Tibial artery (tissue), 4 donors: Measurements from ENCODE around the gene WNT6.

Experiments
- DNase-seq, 2 donors: peaks; one replicate each; pipeline ENCODE4 v3.0.0-alpha.2; 2019
- H3K27ac ChIP-seq, 2 donors: fragments of 200-600 bp; sonication (generic) in 1 of 2; 1 replicate in 1 of 2; 2 replicates in 1 of 2; pipeline ENCODE4 v1.5.1; 2018 to 2019; ENCODE audit warnings: mild to moderate bottlenecking in 1 of 2
- H3K27me3 ChIP-seq, 2 donors: fragments of 200-600 bp; sonication (generic) in 1 of 2; one replicate each; pipeline versions ENCODE4 v1.5.1 to v1.6.0; 2016 to 2019
- H3K36me3 ChIP-seq, 3 donors: fragments of 200-600 bp; sonication (generic) in 2 of 3; one replicate each; pipeline ENCODE4 v1.5.1; 2016 to 2019; ENCODE audit warnings: mild to moderate bottlenecking in 2 of 3
- H3K4me1 ChIP-seq, 4 donors: fragments of 200-600 bp; sonication (generic) in 2 of 4; 1 replicate in 3 of 4; 2 replicates in 1 of 4; pipeline ENCODE4 v1.5.1; 2016 to 2019
- H3K4me3 ChIP-seq, 2 donors: fragments of 200-600 bp; sonication (generic) in 1 of 2; 1 replicate in 1 of 2; 2 replicates in 1 of 2; pipeline ENCODE4 v1.5.1; 2018 to 2019; ENCODE audit warnings: mild to moderate bottlenecking in 2 of 2
- H3K9me3 ChIP-seq, 3 donors: fragments of 200-600 bp; sonication (generic) in 1 of 3; one replicate each; pipeline ENCODE4 v1.5.1; 2016 to 2019
- intact Hi-C: fragments of 100-400 bp; cut with DNase I; formaldehyde crosslinking; loops from one replicate; pipeline ENCODE4 v1.15.0; 2023; ENCODE audit warnings: low total_unique reads
- TF ChIP-seq, protein P1 (sequence below), 2 experiments: fragments of 200-600 bp in 1 of 2; fragments of 450-650 bp in 1 of 2; IDR thresholded peaks; one replicate each; pipeline ENCODE4 v1.5.1; 2017 to 2019; ENCODE audit warnings: antibody characterized with exemption in 2 of 2, mild to moderate bottlenecking in 1 of 2, moderate library complexity in 1 of 2

WNT6 gene

DNA sequence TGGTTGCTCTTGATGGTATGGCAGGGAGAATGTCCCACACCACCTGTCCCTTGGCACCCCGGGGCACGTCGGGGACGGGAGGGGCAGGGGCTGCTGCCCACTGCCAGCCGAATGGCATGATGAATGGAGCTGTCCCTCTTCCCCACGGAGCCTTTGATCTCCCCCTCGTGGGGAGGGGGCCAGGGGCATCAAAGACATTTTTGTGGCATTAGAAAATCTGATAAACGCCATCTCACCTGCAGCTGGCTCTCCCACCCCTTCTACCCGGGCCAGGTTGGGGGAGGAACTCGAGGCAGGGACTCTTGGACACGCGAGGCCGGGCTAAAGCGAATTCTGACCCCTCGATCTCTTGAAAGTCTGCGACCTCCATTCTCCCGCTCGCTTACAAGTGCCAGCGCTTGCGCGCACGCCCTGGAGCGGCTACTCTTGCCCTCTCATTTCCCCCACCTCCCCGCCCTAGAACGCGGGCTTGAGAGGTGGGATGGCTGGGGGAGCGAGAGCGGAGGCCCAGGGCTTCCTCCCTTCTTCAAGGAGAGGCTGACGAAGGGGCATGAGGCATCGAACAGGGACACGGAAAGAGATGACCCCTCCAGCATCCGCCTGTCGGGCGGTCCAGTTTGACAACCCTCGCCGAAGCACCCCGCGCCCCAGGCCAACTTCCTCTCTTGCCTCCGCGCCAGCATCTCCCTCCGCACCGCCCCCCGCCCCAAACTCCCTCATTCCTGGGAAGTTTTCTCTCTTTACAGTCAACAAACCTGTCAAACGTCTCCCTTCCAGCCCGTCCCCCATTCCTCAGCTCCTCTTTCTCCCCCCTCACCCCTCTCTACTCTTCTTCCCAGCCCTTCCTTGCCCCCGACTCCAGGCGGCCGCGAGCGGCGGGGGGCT, 692 bp upstream of the WNT6 start:
- no peaks in the 10 kb centered on the region for H3K9me3 ChIP-seq
- peaks cover 0 to 25% (median 23%) of the 10 kb centered on the region in 4 donors for H3K4me1 ChIP-seq
- peak overlapping the region; percentile 34 to 47 for H3K4me3 ChIP-seq
- no peaks in the 10 kb centered on the region for H3K36me3 ChIP-seq
- TF ChIP-seq, protein P1, sequence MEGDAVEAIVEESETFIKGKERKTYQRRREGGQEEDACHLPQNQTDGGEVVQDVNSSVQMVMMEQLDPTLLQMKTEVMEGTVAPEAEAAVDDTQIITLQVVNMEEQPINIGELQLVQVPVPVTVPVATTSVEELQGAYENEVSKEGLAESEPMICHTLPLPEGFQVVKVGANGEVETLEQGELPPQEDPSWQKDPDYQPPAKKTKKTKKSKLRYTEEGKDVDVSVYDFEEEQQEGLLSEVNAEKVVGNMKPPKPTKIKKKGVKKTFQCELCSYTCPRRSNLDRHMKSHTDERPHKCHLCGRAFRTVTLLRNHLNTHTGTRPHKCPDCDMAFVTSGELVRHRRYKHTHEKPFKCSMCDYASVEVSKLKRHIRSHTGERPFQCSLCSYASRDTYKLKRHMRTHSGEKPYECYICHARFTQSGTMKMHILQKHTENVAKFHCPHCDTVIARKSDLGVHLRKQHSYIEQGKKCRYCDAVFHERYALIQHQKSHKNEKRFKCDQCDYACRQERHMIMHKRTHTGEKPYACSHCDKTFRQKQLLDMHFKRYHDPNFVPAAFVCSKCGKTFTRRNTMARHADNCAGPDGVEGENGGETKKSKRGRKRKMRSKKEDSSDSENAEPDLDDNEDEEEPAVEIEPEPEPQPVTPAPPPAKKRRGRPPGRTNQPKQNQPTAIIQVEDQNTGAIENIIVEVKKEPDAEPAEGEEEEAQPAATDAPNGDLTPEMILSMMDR (IDR thresholded peaks at IDR 0.05) = no peak
- peak in 1 of 2 donors; percentile 55 for DNase-seq
- H3K27ac ChIP-seq = no peak overlapping the region
- peaks cover 0 to 94% of the 10 kb centered on the region in 2 donors for H3K27me3 ChIP-seq
- intact Hi-C loops = no loop called here

DNA sequence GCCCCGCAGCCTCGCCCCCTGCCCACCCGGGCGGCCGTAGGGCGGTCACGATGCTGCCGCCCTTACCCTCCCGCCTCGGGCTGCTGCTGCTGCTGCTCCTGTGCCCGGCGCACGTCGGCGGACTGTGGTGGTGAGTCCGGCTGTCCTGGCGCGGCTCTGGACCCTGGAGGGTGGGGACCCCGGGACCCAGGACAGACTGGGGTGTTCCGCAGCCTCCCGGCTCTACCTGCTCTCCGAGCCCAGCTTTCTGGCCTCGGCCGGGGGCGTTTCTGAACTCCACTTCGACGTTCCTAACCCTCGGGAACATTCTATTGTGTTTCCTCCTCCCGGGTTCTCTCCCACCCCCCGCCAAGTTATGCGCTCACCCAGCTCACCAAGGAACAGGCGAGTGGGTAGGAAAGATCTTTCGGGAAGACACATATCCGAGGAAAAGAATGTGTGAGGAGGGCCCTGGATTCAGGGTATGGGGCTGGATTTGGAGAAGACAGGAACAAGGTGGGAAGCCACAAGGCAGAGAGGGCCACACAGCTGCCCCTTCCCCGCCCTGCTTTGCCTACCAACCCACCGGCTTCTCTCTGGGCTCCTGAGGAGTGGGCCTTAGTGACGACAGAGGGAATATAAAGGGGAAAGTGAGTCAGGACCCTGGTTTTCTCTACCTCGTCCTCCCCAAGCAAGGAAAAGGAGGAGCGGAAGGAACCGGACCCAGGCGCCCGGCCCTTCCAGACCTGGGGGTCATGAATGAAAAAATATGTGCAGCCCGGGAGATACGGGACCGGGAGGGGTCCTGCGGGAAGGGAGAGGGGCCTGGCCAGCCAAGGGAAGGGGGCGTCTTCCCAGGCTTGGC, 605 bp downstream of the WNT6 start:
- peaks cover 0 to 25% (median 23%) of the 10 kb centered on the region in 4 donors for H3K4me1 ChIP-seq
- peak overlapping the region; percentile 34 to 47 for H3K4me3 ChIP-seq

DNA sequence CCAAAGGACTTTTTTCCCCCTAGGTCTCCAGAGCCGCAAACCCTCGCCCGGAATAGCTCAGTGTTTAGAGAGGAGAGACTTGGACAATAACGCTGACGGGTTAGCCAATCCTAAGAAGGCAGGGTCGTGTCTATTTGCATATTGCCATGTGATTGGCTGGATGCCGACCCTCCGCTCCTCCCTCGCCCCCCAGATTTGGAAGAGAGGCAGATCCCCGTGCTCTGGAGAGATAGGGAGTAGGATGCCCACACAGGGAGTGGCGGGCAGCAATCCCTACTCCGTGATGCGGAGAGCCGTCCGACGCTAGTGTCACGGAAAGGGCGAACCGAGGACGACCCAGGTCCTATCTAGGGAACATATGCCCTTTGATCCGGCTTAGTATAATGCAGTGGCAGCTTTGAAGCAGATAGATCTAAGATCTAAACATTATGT, 1.4 kb downstream of the WNT6 start:
- TF ChIP-seq, protein P1 (IDR thresholded peaks at IDR 0.05) = no peak
- Histone ChIP-seq H3K9me3 (no peaks in the 10 kb centered on the region), H3K4me1 (peaks cover 0 to 25% (median 23%) of the 10 kb centered on the region in 4 donors), H3K27ac (no peak overlapping the region), H3K27me3 (peaks cover 0 to 98% of the 10 kb centered on the region in 2 donors), H3K36me3 (no peaks in the 10 kb centered on the region), H3K4me3 (peak overlapping the region in 1 of 2 donors; percentile 2)
- intact Hi-C loops = no loop called here
- peak in 1 of 2 donors; percentile 56 for DNase-seq

More for the DNA sequence above, 605 bp downstream of the WNT6 start:
- H3K27ac ChIP-seq = no peak overlapping the region
- no peaks in the 10 kb centered on the region for H3K36me3 ChIP-seq
- DNase-seq = peak in 1 of 2 donors; percentile 53
- H3K9me3 ChIP-seq = no peaks in the 10 kb centered on the region
- TF ChIP-seq, protein P1 (IDR thresholded peaks at IDR 0.05) = no peak
- intact Hi-C loops = no loop called here
- peaks cover 0 to 98% of the 10 kb centered on the region in 2 donors for H3K27me3 ChIP-seq

DNA sequence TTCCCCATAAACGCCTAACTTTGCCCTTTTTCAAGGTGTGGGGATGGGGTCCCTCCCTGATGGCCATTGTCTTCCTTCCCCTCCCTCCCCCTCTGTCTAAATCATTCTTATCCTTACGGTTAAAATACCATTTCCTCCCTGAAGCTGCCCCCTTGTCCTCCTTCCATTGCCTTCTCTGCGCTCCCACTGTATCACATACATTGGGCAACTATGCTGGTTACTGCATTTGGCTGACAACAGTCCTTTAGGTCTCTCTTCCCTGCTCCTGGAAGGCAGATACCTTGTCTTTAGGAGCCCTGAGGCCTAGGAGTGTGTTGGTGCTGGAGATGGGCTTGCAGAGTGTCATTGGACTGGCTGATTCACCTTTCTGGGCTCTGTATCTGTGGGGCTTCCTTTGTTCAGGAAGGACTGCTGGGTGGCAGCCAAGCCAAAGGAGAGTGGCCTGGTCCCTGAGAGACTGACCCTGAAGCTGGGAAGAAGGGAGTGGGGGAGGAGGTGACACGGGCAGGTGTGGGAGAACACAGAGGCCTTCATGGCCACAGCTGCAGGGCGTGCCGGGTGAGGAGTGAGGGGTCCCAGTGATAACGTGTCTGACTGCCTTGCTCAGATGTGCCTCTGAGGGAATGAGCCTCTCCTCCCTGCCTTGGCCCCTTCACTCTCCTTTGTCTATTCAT, 2.2 kb downstream of the WNT6 start:
- TF ChIP-seq, protein P1 (IDR thresholded peaks at IDR 0.05) = no peak
- no peak for DNase-seq
- peaks cover 0 to 25% (median 23%) of the 10 kb centered on the region in 4 donors for H3K4me1 ChIP-seq
- intact Hi-C loops = no loop called here
- no peak overlapping the region for H3K4me3 ChIP-seq
- no peak overlapping the region for H3K27ac ChIP-seq
- H3K36me3 ChIP-seq = no peaks in the 10 kb centered on the region
- peaks cover 0 to 97% of the 10 kb centered on the region in 2 donors for H3K27me3 ChIP-seq
- H3K9me3 ChIP-seq = no peaks in the 10 kb centered on the region

DNA sequence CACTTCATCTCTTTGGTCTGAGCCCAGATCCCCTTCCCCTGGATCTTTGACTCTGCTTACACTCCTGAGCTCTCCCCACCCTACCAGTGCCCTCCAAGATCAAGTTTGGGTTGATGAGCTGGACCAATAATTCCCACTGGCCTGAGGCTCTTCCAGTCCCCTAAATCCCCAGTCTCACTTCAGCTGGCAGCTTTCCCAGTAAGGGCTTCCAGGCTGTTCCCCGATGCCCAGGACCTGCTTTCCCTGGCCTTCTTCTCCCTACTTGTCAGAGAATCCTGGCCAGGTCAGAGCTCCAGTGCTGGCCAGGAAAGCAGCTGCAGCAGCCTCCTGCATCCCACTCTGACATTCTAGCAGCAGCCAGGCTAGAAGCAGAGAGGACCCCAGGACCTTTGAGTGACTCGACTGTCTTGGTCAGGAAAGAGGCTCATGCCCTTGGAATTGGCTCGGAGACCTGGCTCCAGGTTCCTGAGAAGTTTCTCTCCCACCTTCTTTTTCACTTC, 3.5 kb downstream of the WNT6 start:
- H3K27me3 ChIP-seq = peaks cover 0 to 90% of the 10 kb centered on the region in 2 donors
- H3K36me3 ChIP-seq = no peaks in the 10 kb centered on the region
- no peaks in the 10 kb centered on the region for H3K9me3 ChIP-seq
- intact Hi-C loops = no loop called here
- no peak overlapping the region for H3K4me3 ChIP-seq
- TF ChIP-seq, protein P1 (IDR thresholded peaks at IDR 0.05) = no peak
- H3K4me1 ChIP-seq = peaks cover 0 to 25% (median 23%) of the 10 kb centered on the region in 4 donors
- H3K27ac ChIP-seq = no peak overlapping the region
- no peak for DNase-seq
